Measurements from ENCODE around the gene HPD.

Gene HPD

DNA sequence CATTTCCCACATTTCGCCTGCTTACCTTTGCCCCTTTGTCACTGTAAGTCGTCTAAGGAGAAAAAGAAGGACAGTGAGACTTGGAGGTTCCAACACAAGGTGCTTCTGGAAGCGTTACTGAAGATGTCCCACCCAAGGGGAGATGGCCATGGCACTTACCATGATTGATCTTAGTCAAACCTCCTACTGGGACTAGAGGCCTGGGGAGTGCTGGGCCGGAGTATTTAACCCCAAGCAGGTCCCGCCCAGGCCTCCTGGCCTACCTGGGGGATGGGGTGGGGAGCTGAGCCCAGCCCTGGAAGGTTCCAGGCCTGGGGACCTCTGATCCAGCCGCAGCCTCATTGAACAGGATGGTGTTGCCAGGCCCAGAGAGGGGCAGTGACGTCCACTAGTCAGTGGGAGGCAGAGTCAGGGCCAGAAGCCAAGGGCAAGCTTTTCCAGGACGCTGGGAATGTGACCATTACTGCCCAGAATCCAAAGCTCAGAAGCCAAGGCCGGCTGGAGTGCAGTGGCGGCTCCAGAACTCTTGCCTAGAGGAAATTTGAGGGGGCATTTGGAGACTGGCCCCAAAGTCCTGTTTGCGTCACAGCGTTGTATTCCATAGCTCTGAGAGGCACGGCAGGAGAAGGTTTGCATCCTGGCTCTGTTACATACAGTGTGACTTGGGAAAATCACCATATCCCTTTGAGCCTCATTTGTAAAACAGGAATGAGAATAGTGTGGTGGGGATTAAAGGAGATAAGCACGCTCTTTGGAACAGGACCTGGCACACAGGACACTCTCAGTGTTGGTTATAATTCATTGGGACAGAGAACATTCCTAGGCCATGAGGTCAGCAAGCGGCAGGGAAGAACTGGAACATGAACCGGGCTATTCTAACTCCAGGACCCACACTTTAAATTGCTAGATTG lies at the start of gene HPD:
HPD (minus strand) TSS at position 198 of the 911 bp plus-strand sequence; CDS start at position 162, 36 bp downstream.
- TF ChIP-seq, protein P1, sequence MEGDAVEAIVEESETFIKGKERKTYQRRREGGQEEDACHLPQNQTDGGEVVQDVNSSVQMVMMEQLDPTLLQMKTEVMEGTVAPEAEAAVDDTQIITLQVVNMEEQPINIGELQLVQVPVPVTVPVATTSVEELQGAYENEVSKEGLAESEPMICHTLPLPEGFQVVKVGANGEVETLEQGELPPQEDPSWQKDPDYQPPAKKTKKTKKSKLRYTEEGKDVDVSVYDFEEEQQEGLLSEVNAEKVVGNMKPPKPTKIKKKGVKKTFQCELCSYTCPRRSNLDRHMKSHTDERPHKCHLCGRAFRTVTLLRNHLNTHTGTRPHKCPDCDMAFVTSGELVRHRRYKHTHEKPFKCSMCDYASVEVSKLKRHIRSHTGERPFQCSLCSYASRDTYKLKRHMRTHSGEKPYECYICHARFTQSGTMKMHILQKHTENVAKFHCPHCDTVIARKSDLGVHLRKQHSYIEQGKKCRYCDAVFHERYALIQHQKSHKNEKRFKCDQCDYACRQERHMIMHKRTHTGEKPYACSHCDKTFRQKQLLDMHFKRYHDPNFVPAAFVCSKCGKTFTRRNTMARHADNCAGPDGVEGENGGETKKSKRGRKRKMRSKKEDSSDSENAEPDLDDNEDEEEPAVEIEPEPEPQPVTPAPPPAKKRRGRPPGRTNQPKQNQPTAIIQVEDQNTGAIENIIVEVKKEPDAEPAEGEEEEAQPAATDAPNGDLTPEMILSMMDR (IDR thresholded peaks at IDR 0.05; ENCODE audit: low read depth, low read length, missing control alignments), result no peak
- in situ Hi-C loops (cut with HindIII; ENCODE audit: low sequenced_read_pairs), result no loop called here
- DNase-seq (ENCODE audit: low read depth), result peak; percentile 81

DNA sequence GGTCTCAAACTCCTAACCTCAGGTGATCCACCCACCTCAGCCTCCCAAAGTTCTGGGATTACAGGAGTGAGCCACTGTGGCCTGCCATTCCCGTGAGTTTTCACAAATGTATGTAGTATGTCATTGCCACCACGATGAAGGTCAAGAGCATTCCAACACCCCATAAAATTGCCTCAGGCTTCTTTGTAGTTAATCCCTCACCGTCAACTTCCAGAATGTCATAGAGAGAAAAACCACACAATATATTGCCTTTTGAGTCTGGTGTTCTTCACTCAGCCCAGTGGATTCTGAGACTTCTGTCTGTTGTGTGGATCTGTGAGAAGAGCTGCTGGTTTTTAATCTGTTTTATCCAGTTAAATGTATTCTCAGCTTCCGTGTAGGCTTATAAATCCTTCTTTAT lies 47.1 kb upstream of the HPD start:
- DNase-seq (ENCODE audit: low read depth), result no peak
- TF ChIP-seq, protein P1 (IDR thresholded peaks at IDR 0.05; ENCODE audit: low read depth, low read length, missing control alignments), result no peak
- in situ Hi-C loops (cut with HindIII; ENCODE audit: low sequenced_read_pairs), result no loop called here
- no peak overlapping the region for H3K4me3 ChIP-seq (ENCODE audit: low read depth, low read length)

More for the DNA sequence above, at the start of gene HPD:
- H3K4me3 ChIP-seq (ENCODE audit: low read depth, low read length), result no peak within 1 kb of the TSS

DNA sequence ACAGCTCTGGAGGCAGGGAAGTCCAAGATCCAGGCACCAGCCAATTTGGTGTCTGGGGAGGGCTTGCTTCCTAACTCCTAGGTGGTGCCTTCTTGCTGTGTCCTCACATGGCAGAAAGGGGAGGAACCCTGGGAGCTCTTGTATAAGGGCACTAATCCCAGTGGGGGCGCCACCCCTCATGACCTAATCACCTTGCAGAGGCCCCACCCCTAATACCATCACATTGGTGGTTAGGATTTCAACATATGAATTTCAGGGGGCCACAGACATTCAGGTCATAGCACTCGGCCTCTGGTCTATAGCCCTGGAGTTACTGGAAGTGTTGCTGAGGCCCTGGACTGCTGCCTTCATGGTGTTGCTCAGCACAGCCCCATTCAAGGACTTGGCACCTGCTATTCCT lies 44.5 kb upstream of the HPD start:
- in situ Hi-C loops (cut with HindIII; ENCODE audit: low sequenced_read_pairs), result no loop called here
- DNase-seq (ENCODE audit: low read depth), result no peak
- TF ChIP-seq, protein P1 (IDR thresholded peaks at IDR 0.05; ENCODE audit: low read depth, low read length, missing control alignments), result no peak
- H3K4me3 ChIP-seq (ENCODE audit: low read depth, low read length), result no peak overlapping the region

DNA sequence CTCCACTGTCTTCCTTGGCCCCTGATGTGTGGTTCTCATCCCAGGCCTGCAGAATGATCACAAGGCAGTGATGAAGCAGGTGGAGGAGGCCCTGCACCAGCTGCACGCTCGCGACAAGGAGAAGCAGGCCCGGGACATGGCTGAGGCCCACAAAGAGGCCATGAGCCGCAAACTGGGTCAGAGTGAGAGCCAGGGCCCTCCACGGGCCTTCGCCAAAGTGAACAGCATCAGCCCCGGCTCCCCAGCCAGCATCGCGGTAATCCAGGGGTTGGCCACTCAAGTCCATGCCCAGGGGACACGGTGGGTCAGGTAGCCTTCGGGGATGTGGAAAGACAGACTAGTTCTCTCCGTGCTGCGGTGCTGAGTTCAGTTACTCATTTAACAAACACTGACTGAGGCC lies 40.9 kb upstream of the HPD start:
- DNase-seq (ENCODE audit: low read depth), result no peak
- in situ Hi-C loops (cut with HindIII; ENCODE audit: low sequenced_read_pairs), result no loop called here
- no peak overlapping the region for H3K4me3 ChIP-seq (ENCODE audit: low read depth, low read length)
- TF ChIP-seq, protein P1 (IDR thresholded peaks at IDR 0.05; ENCODE audit: low read depth, low read length, missing control alignments), result no peak

DNA sequence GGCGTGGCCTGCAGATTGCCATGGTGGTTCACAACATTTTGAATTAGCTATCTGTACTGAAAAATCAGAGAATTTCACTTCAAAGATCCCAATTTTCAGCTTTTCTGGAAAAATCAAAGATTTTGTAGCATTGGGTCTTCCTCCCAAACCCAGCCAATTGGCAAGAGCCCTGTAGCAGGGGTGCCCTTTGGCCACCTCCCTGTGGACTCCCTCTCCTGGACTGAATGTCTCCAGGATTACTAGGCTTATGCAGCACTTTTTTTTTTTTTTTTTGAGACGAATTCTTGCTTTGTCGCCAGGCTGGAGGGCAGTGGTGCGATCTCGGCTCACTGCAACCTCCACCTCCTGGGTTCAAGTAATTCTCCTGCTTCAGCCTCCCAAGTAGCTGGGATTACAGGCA lies 39.6 kb upstream of the HPD start:
- no peak for DNase-seq (ENCODE audit: low read depth)
- TF ChIP-seq, protein P1 (IDR thresholded peaks at IDR 0.05; ENCODE audit: low read depth, low read length, missing control alignments), result no peak
- in situ Hi-C loops (cut with HindIII; ENCODE audit: low sequenced_read_pairs), result no loop called here
- no peak overlapping the region for H3K4me3 ChIP-seq (ENCODE audit: low read depth, low read length)

DNA sequence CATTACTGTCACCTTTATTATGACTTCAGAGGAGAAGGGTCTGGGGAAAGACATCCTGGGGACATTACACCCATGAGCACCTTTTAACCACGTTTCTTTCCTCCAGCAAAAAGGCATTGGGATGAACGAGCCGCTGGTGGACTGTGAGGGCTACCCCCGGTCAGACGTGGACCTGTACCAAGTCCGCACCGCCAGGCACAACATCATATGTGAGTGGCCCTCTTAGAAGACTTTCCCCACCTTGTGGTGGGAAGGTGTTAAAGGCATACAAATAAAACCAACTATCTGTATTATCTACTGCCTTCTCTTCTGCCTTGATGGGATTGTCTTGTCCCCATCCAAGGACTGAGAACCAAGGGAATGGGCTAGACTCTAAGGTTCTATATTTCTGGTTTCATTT lies 36.0 kb upstream of the HPD start:
- in situ Hi-C loops (cut with HindIII; ENCODE audit: low sequenced_read_pairs), result no loop called here
- no peak overlapping the region for H3K4me3 ChIP-seq (ENCODE audit: low read depth, low read length)
- TF ChIP-seq, protein P1 (IDR thresholded peaks at IDR 0.05; ENCODE audit: low read depth, low read length, missing control alignments), result peak; percentile 51
- peak; percentile 42 for DNase-seq (ENCODE audit: low read depth)

Measured in astrocyte of the cerebellum (primary cell).